ENCODE results near the gene COLEC12.
A peak's percentile ranks its signal among the peaks of the same experiment; 100 is the strongest.

The COLEC12 gene

DNA sequence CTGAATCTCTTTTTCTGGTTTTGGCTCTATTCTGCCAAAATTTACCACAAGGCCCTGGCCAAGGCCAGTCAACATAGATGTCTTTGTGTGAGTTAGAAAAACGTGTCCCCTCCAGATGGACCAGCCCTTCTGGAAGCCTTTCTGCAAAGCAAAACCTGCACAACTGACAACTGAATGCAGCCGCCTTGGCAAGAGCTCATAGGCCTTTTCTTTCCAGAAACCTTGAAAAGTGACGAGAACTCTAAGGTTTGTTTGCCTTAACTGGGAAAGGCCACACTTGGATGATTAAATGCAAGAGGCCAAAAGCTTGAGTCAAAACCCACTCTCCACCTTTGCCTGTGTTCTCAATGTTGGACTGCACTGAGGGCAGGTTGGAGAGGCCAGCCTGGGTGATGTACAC is 103.9 kb downstream of the COLEC12 start:
- Histone ChIP-seq H3K36me3 (ENCODE audit: control insufficient read depth in 2 of 2, insufficient read depth in 1 of 2, low read length in 2 of 2) (no peaks in the 10 kb centered on the region), H3K4me1 (ENCODE audit: control insufficient read depth, insufficient read depth, low read length) (peaks cover 29% of the 10 kb centered on the region), H3K27ac (ENCODE audit: extremely low read depth, low read depth, low read length) (no peak overlapping the region), H3K9me3 (ENCODE audit: control insufficient read depth, insufficient read depth, low read depth, low read length) (no peaks in the 10 kb centered on the region), H3K4me3 (ENCODE audit: low read depth, low read length) (no peak overlapping the region)
- ChIA-PET POLR2A (no interaction called here), CTCF (no interaction called here)
- TF ChIP-seq ZFP69B (tag by site-specific recombination; IDR thresholded peaks at IDR 0.05), result no peak
- no peak for TF ChIP-seq ZNF239 (tag by site-specific recombination; IDR thresholded peaks at IDR 0.05)
- TF ChIP-seq, protein P1, sequence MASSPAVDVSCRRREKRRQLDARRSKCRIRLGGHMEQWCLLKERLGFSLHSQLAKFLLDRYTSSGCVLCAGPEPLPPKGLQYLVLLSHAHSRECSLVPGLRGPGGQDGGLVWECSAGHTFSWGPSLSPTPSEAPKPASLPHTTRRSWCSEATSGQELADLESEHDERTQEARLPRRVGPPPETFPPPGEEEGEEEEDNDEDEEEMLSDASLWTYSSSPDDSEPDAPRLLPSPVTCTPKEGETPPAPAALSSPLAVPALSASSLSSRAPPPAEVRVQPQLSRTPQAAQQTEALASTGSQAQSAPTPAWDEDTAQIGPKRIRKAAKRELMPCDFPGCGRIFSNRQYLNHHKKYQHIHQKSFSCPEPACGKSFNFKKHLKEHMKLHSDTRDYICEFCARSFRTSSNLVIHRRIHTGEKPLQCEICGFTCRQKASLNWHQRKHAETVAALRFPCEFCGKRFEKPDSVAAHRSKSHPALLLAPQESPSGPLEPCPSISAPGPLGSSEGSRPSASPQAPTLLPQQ (tag by site-specific recombination; IDR thresholded peaks at IDR 0.05), result no peak
- no peak for TF ChIP-seq ZNF157 (tag by site-specific recombination; IDR thresholded peaks at IDR 0.05)
- no peak for TF ChIP-seq ZNF184 (tag by site-specific recombination; IDR thresholded peaks at IDR 0.05)
- TF ChIP-seq, protein P2, sequence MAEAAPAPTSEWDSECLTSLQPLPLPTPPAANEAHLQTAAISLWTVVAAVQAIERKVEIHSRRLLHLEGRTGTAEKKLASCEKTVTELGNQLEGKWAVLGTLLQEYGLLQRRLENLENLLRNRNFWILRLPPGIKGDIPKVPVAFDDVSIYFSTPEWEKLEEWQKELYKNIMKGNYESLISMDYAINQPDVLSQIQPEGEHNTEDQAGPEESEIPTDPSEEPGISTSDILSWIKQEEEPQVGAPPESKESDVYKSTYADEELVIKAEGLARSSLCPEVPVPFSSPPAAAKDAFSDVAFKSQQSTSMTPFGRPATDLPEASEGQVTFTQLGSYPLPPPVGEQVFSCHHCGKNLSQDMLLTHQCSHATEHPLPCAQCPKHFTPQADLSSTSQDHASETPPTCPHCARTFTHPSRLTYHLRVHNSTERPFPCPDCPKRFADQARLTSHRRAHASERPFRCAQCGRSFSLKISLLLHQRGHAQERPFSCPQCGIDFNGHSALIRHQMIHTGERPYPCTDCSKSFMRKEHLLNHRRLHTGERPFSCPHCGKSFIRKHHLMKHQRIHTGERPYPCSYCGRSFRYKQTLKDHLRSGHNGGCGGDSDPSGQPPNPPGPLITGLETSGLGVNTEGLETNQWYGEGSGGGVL (tag by site-specific recombination; IDR thresholded peaks at IDR 0.05), result no peak
- no peak for TF ChIP-seq SCRT1 (tag by site-specific recombination; IDR thresholded peaks at IDR 0.05; ENCODE audit: borderline replicate concordance)
- TF ChIP-seq ZNF391 (tag by site-specific recombination; IDR thresholded peaks at IDR 0.05; ENCODE audit: borderline replicate concordance, low read depth), result no peak
- TF ChIP-seq ZNF776 (tag by site-specific recombination; IDR thresholded peaks at IDR 0.05; ENCODE audit: borderline replicate concordance), result no peak
- no peak for TF ChIP-seq TCF7L2 (IDR thresholded peaks at IDR 0.05; ENCODE audit: borderline replicate concordance, low read depth, low read length)
- no peak for TF ChIP-seq ZFP3 (tag by site-specific recombination; IDR thresholded peaks at IDR 0.05; ENCODE audit: low read depth)
- TF ChIP-seq, protein P3, sequence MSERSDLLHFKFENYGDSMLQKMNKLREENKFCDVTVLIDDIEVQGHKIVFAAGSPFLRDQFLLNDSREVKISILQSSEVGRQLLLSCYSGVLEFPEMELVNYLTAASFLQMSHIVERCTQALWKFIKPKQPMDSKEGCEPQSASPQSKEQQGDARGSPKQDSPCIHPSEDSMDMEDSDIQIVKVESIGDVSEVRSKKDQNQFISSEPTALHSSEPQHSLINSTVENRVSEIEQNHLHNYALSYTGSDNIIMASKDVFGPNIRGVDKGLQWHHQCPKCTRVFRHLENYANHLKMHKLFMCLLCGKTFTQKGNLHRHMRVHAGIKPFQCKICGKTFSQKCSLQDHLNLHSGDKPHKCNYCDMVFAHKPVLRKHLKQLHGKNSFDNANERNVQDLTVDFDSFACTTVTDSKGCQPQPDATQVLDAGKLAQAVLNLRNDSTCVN (tag by site-specific recombination; optimal IDR thresholded peaks at IDR 0.05), result no peak
- TF ChIP-seq ZNF148 (tag by site-specific recombination; IDR thresholded peaks at IDR 0.05; ENCODE audit: borderline replicate concordance), result no peak
- no peak for TF ChIP-seq ZNF580 (tag by site-specific recombination; IDR thresholded peaks at IDR 0.05)
- TF ChIP-seq SP7 (tag by site-specific recombination; IDR thresholded peaks at IDR 0.05), result no peak
- no peak for TF ChIP-seq SETDB1 (IDR thresholded peaks at IDR 0.05; ENCODE audit: insufficient read length, low read length)
- no peak for TF ChIP-seq ZNF530 (tag by site-specific recombination; IDR thresholded peaks at IDR 0.05; ENCODE audit: low read depth)

- ChIA-PET CTCF (no interaction called here), POLR2A (no interaction called here)
- Histone ChIP-seq H3K36me3 (ENCODE audit: control insufficient read depth in 2 of 2, insufficient read depth in 1 of 2, low read length in 2 of 2) (no peaks in the 10 kb centered on the region), H3K27ac (ENCODE audit: extremely low read depth, low read depth, low read length) (peak overlapping the region; percentile 52; the same call in 1 of the 2 replicates), H3K4me1 (ENCODE audit: control insufficient read depth, insufficient read depth, low read length) (peaks cover 29% of the 10 kb centered on the region), H3K4me3 (ENCODE audit: low read depth, low read length) (no peak overlapping the region), H3K9me3 (ENCODE audit: control insufficient read depth, insufficient read depth, low read depth, low read length) (no peaks in the 10 kb centered on the region)
- TF ChIP-seq ZBTB48 (tag by site-specific recombination; IDR thresholded peaks at IDR 0.05), result no peak
- TF ChIP-seq ZBTB17 (tag by site-specific recombination; IDR thresholded peaks at IDR 0.05), result peak; percentile 6; the same call in 1 of the 2 replicates
Measured at GRCh38 chr18:396251-396555, 104.3 kb downstream of the COLEC12 start.

Measured in HEK293 (cell line).